ENCODE data around the gene FCHSD2.
A peak's percentile ranks its signal among the peaks of the same experiment; 100 is the strongest.

Gene FCHSD2

GRCh38 chr11:73176874-73177155 is 34.7 kb upstream of the FCHSD2 start:
- Mint-ChIP-seq H3K27ac (peak overlapping the region in 1 of 2 donors; percentile 94), H3K27me3 (no peaks in the 10 kb centered on the region), H3K4me1 (peaks cover 18% of the 10 kb centered on the region), H3K4me3 (no peak overlapping the region), H3K9me3 (no peaks in the 10 kb centered on the region)
- no peak for DNase-seq
- ATAC-seq = no peak

DNA sequence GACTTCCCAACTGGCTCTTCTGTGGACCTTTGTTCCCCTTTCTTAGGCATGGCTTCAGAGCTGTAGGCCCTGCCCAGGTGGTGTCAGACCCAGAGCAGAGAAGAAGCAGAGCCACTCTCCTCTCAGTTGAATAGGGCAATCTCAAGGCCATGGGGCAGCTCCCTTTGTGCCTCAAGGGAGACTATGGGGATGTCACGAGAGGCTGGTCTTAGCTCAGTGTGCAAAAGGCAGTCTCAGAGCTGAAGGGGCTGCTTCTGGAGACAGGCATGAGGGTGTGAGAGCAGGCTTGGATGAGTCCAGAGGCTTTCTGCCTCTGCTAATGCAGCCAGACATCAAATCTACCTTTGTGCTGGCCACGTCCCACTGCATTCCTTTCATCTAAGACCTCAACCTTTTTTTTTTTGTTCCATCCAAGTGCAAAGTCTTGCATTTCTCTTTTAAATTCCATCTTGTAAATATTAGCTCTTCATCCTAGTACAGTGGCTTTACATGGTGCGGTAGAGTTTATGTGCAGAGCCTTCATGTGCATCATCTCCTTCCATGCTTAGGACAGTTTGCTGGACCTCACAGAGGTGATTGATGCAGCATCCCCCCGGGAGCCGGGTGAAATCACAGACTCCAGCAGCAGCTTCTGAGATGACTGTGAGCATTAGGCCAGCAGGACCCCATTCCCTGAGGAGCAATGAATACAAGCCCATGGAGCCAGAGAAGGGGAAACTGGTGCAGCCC is 34.2 kb upstream of the FCHSD2 start:
- no peak for ATAC-seq
- H3K4me3 Mint-ChIP-seq = no peak overlapping the region
- peak overlapping the region in 1 of 2 donors; percentile 94 for H3K27ac Mint-ChIP-seq

DNA sequence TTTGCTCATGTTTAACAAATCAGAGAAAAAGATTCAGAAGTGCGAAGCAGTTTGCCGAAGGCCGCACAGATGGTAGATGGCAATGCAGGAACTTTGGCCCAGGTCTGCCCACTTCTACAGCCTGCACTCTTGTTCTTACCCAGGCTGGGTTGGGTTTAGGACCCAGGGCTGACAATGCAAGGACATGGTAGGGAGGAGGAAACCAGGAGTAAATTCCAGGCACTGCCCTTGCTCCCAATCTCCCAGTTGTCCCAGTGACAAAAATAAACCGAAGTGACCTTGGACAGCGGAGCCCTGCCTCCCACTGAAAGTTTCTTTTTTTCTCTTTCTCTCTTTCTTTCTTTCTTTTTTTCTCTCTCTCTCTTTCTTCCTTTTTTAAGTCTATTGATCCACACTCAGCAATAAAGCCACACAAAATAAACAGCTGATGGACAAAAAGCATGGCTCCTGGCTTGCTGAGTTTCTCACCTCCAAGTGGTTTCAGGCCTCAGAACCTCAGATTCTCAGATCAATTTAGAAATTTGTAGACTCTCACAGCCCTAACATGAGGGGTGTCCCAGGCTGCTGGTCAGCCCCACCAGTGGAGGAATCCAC is 33.5 kb upstream of the FCHSD2 start:
- H3K9me3 Mint-ChIP-seq = no peaks in the 10 kb centered on the region

More for the DNA sequence above, 34.2 kb upstream of the FCHSD2 start:
- no peaks in the 10 kb centered on the region for H3K27me3 Mint-ChIP-seq
- no peak for DNase-seq
- no peaks in the 10 kb centered on the region for H3K9me3 Mint-ChIP-seq
- H3K4me1 Mint-ChIP-seq = peaks cover 21% of the 10 kb centered on the region

GRCh38 chr11:73174495-73174791 is 32.3 kb upstream of the FCHSD2 start:
- Mint-ChIP-seq H3K27ac (peak overlapping the region; percentile 68 to 92), H3K4me3 (no peak overlapping the region), H3K9me3 (no peaks in the 10 kb centered on the region), H3K4me1 (peaks cover 24% of the 10 kb centered on the region), H3K27me3 (no peaks in the 10 kb centered on the region)
- no peak for ATAC-seq
- DNase-seq = no peak

More for the DNA sequence above, 33.5 kb upstream of the FCHSD2 start:
- no peak overlapping the region for H3K4me3 Mint-ChIP-seq
- H3K4me1 Mint-ChIP-seq = peaks cover 24% of the 10 kb centered on the region
- DNase-seq (no peak), ATAC-seq (no peak)
- H3K27me3 Mint-ChIP-seq = no peaks in the 10 kb centered on the region
- H3K27ac Mint-ChIP-seq = no peak overlapping the region

DNA sequence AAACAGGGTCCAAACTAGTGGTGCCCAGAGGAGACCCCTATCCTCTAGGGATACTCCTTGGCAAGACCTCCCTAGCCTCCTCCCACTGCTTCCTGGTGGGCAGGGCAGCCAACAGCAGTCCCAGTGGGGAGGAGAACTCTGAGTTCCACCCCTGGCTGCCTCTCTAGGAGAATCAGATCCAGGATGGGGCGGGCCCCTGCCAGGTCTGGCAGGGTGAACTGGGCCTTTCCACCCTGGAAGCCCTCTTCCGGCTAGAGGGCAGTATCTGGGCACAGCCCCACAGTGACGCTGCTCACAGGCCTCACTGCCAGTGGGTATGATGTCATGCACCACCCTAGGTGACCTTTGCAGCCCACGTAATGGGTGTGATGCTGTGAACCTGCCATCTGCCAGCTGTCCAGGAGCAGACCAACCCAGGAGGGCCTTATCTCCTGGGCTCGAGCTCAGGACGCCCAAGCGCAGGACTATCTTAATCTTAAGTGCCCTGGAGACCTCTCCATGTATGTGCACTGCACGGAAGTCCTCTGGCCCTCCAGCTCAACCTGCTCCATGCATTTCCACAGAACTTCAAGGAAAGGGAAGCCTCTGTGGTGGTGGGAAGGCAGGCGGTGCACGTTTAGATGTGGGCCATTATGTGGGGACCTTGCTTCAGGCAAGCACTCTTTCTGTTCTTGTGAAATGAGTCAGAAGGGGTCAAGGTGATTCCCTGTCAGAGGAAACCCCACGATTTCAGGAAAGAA is 31.8 kb upstream of the FCHSD2 start:
- no peak for ATAC-seq
- no peak overlapping the region for H3K4me3 Mint-ChIP-seq
- no peaks in the 10 kb centered on the region for H3K9me3 Mint-ChIP-seq
- no peak for DNase-seq
- H3K4me1 Mint-ChIP-seq = peaks cover 24% of the 10 kb centered on the region
- H3K27ac Mint-ChIP-seq = peak overlapping the region; percentile 68 to 92
- H3K27me3 Mint-ChIP-seq = no peaks in the 10 kb centered on the region

DNA sequence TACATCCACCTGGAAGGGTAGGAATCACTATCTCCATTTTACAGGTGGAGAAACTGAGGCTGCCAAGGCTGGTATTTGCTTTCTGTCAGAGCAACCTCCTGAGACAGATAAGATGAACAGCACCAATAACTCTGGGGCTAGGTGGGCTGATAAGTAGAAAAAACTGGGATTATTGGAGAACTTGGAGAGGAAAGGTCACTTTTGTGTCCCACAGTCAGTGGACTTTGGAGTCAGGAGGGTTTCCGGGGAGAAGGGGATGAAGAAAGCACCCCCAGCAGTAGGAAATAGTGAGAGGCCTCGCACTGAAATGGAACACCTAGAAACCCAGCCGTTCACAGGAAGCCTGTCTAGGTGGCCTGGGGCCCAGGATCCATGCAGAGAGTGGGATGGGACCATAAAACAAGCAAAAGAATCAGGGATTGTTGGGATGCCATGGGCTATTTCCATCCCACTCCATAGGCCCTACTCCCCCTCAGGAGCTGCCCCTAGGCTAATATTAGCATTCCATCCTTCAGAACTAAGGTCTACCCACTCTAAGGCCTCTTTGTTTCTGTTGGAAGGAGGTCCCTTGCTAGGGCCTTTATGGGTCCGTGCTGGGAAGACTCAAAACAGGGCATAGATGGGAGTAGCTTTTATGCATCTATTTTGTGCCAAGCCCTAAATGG is 31.0 kb upstream of the FCHSD2 start:
- ATAC-seq (no peak), DNase-seq (no peak)
- Mint-ChIP-seq H3K27ac (peak overlapping the region in 1 of 2 donors; percentile 69), H3K4me3 (no peak overlapping the region), H3K9me3 (no peaks in the 10 kb centered on the region), H3K27me3 (no peaks in the 10 kb centered on the region), H3K4me1 (peaks cover 21% of the 10 kb centered on the region)

DNA sequence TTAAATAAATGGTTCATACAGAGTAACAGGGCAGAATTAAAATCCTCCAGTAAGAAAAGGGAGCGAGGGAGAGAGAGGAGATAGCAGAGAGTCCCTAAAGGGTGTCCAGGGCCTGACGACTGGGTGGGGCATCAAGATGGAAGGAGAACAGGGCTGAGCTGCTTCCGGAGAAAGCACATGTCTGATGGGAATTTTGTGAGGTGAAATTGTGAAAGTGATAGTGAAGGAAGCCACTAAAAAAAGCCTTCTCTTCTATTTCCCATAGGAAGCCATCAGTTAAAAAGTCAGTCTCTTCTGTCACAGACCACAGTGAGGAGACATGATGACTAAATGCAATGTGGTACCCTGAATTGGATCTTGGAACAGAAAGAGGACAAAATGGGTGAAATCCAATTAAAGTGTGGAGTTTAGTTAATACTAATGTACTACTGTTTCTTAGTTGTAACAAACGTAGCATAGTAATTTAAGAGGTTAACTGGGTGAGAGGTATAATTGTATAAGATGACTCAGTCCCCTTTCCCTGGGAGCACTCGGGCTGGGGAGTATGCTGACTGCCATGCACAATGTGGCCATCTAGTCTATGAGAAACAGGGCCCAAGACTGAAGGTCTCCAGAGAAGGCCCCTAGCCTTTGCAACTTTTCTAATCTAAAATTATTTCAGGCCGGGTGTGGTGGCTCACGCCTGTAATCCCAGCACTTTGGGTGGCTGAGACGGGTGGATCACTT is 29.5 kb upstream of the FCHSD2 start:
- ATAC-seq (no peak), DNase-seq (no peak)
- Mint-ChIP-seq H3K4me1 (peaks cover 14% of the 10 kb centered on the region), H3K27ac (no peak overlapping the region), H3K27me3 (no peaks in the 10 kb centered on the region), H3K4me3 (no peak overlapping the region), H3K9me3 (no peaks in the 10 kb centered on the region)

DNA sequence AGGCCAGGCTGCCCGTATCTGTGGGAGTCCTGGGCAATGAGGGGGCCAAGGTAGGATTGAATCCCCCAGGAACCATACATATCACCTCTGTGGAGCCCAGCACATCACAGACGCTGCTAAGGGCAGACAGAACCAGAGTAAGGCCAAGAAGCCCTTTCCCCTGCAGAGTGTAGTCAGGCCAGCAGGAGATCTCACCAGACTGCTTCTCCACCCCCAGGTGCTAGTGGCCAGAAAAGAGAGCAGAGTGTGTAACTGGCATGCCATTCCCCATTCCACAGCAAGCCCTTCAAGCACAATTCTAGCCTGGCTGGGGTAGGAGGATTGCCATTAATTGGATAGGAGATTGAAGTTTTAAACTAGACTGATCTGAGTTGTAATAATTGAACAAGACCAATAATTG is 28.0 kb upstream of the FCHSD2 start:
- ATAC-seq (no peak), DNase-seq (no peak)
- H3K9me3 Mint-ChIP-seq = no peaks in the 10 kb centered on the region
- peaks cover 13% of the 10 kb centered on the region for H3K4me1 Mint-ChIP-seq
- H3K27ac Mint-ChIP-seq = no peak overlapping the region
- H3K27me3 Mint-ChIP-seq = no peaks in the 10 kb centered on the region
- no peak overlapping the region for H3K4me3 Mint-ChIP-seq

GRCh38 chr11:73168925-73169579 is 26.9 kb upstream of the FCHSD2 start:
- no peak overlapping the region for H3K27ac Mint-ChIP-seq
- no peak for ATAC-seq

DNA sequence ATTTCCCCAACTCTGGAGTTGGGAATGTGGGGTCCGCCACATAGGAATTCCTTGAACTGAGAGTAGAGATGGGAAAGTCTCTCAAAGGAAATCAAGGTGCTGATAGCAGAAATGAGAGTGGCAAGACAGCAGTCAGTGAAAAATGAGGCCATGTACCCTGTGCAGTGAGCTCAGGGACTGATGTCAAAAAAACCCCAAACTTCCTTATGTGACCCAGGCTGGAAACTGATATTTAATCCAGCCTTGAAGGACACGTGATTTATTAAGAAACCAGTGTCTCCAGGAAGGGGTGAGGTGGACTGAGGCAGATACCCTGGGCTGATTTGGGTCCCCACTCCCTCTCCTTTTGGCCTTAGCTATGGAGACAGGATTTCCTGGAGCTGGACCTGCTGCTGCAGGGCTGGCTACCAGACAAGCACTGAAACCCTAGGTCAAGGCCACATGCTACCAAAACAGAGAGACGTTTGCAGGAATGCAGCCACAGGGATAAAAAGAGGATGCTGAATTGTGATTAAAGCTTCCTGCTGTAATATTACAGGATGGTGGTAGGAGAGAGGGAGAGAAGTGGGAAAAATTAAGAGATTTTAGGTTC is 25.3 kb upstream of the FCHSD2 start:
- DNase-seq = no peak
- Mint-ChIP-seq H3K9me3 (no peaks in the 10 kb centered on the region), H3K27me3 (no peaks in the 10 kb centered on the region), H3K4me3 (no peak overlapping the region), H3K27ac (no peak overlapping the region), H3K4me1 (peaks cover 6% of the 10 kb centered on the region)
- no peak for ATAC-seq

More at GRCh38 chr11:73168925-73169579, 26.9 kb upstream of the FCHSD2 start:
- Mint-ChIP-seq H3K4me1 (peaks cover 7% of the 10 kb centered on the region), H3K4me3 (no peak overlapping the region), H3K9me3 (no peaks in the 10 kb centered on the region), H3K27me3 (no peaks in the 10 kb centered on the region)
- DNase-seq = no peak

DNA sequence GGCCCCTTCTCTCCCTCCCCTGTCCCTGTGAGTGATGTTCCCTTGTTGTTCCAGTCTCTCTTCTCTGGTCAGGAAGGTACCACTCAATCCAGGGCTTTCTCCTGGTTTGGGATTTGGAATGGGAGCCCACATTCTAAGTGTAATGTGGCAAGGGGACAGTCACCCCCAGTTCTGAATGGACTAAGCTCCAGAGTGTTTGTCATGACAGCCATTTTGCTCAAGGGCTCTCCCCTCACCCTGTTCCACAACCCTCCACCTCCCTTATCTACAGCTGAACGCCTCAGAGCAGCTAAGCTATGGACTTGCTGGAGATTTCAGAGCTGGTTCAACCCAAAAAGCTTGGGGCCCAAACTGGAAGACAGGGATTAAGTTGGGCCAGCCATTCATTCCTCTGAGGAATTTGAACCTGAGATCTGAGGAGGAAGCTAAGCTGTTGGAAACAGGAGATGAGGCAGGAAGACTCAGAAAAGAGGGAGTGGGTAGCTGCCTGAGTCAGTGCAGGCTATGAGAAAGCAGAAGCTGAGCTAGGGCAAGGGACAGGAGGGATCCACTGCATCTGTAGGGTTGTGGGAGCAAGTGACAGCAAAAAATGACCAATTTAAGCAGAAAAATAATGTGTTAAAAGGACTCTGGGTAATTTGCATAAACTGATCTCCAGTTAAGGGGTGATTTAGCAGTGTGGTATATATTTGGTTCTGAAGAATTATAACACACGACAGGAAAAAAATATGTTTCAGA is 22.9 kb upstream of the FCHSD2 start:
- H3K9me3 Mint-ChIP-seq = no peaks in the 10 kb centered on the region
- no peak overlapping the region for H3K27ac Mint-ChIP-seq
- H3K27me3 Mint-ChIP-seq = no peaks in the 10 kb centered on the region
- H3K4me1 Mint-ChIP-seq = no peaks in the 10 kb centered on the region
- H3K4me3 Mint-ChIP-seq = no peak overlapping the region
- no peak for DNase-seq
- no peak for ATAC-seq

DNA sequence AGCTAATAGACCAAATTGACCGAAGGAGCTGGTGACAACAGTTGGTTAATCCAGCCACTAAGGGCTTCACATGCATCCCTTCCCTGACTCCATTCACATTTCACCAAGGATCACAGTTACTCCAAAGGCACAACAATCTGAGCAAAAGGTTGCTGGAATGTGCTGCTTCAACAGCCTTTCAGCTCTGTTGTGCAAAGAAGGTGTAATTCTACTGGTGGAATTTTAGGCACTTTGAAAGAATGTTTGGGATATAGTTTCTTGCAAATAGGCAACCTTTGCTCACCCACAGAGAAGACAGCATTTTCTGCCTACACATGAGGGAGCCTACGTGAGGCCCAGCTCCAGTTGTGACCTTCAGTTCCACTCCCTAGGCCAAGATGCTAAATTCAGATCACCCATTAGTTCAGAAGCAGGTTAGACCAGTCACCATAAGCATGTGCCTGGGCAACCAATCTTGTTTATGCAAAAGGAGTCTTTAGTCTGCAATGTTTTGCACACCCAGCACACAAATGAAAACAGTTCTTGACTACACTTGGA is 21.6 kb upstream of the FCHSD2 start:
- no peak for DNase-seq
- ATAC-seq = no peak
- H3K4me1 Mint-ChIP-seq = no peaks in the 10 kb centered on the region
- H3K4me3 Mint-ChIP-seq = no peak overlapping the region
- H3K9me3 Mint-ChIP-seq = no peaks in the 10 kb centered on the region
- no peak overlapping the region for H3K27ac Mint-ChIP-seq
- no peaks in the 10 kb centered on the region for H3K27me3 Mint-ChIP-seq

DNA sequence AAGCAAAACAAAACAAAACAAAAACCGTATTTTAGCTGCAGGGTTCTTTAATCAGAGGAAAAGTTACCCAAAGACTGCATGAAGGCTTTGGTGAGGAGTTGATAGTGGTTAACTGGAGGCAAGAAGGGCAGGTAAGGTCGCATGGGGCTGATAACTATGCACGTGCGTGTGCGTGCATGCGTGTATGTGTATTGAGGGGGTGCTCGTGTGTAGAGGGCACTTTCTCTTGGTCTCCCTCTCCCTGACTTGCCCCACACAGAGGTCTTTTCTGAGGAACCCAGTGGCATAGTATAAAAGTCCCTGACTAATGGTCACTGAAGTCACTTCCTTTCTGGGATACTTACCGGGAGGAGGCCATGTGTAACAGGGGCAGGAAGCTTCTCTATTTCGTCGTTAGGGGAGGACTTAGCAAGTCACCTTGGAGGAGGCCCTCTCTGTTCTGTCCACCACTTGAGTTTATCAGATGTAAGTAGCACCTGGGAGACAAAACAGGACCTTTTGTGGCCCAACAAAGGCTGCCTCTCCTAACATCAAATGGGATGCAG is 20.1 kb upstream of the FCHSD2 start:
- ATAC-seq (no peak), DNase-seq (no peak)
- Mint-ChIP-seq H3K27ac (no peak overlapping the region), H3K27me3 (no peaks in the 10 kb centered on the region), H3K4me1 (peaks cover 8% of the 10 kb centered on the region), H3K4me3 (no peak overlapping the region), H3K9me3 (no peaks in the 10 kb centered on the region)
